Testis (tissue), 2 donors: Measurements from ENCODE around the gene TESPA1.

Experiments used
- POLR2A ChIP-seq: fragments of 450-650 bp; IDR thresholded peaks from one replicate; pipeline ENCODE4 v1.6.1; 2017; ENCODE audit warnings: antibody characterized with exemption, mild to moderate bottlenecking, moderate library complexity
- TF ChIP-seq, protein P1 (sequence below), 3 experiments: fragments of 450-650 bp in 2 of 3; fragments of 200-600 bp in 1 of 3; sonication (generic) in 1 of 3; IDR thresholded peaks; one replicate each; pipeline ENCODE4 v1.5.1; 2016 to 2019; ENCODE audit warnings: antibody characterized with exemption in 3 of 3, mild to moderate bottlenecking in 2 of 3, moderate library complexity in 1 of 3

DNA sequence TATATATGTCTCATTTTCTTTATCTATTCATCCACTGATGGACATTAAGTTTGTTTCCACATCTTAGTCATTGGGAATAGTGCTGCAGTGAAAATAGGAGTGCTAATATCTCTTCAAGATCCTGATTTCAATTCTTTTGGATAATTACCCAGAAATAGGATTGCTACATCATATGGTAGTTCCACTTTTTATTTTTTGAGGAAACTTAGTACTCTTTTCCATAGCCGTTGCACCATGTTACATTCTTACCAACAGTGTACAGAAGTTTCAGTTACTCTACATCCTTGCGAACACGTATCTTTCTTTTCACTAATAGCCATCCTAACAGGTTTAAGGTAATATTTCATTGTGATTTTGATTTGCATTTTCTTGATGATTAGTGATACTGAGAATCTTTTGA is 29.8 kb downstream of the TESPA1 start:
- TF ChIP-seq, protein P1, sequence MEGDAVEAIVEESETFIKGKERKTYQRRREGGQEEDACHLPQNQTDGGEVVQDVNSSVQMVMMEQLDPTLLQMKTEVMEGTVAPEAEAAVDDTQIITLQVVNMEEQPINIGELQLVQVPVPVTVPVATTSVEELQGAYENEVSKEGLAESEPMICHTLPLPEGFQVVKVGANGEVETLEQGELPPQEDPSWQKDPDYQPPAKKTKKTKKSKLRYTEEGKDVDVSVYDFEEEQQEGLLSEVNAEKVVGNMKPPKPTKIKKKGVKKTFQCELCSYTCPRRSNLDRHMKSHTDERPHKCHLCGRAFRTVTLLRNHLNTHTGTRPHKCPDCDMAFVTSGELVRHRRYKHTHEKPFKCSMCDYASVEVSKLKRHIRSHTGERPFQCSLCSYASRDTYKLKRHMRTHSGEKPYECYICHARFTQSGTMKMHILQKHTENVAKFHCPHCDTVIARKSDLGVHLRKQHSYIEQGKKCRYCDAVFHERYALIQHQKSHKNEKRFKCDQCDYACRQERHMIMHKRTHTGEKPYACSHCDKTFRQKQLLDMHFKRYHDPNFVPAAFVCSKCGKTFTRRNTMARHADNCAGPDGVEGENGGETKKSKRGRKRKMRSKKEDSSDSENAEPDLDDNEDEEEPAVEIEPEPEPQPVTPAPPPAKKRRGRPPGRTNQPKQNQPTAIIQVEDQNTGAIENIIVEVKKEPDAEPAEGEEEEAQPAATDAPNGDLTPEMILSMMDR (IDR thresholded peaks at IDR 0.05) = no peak
- TF ChIP-seq POLR2A = no peak
